H1 (cell line): ENCODE measurements around the gene PPP1R14C. TPM values are rescaled to one million over a fixed set of nuclear protein-coding genes. Genes with fewer than 3 reads are reported as not detected.

Experiments used
- CTCF ChIA-PET: fragments of 300-600 bp; sonication (Branson Sonifier 250); formaldehyde crosslinking; loops from one replicate; lab custom pipeline; 2021; ENCODE audit not compliant: partially characterized antibody; lab: Charles Lee
- POLR2A ChIA-PET: fragments of 300-600 bp; sonication (Branson Sonifier 250); formaldehyde crosslinking; loops from one replicate; lab custom pipeline; 2021; ENCODE audit warnings: inconsistent platforms; ENCODE audit not compliant: partially characterized antibody; lab: Charles Lee
- DNase-seq, 2 experiments: peaks; one replicate each; pipeline versions ENCODE4 v3.0.0 to v3.0.0-alpha.2; 2010 to 2022; ENCODE audit warnings: low spot score in 2 of 2, low read depth in 1 of 2, mixed read lengths in 1 of 2
- FAIRE-seq: peaks from 2 replicates; lab custom pipeline; 2011; peaks lifted over from hg19 to GRCh38; lab: Jason Lieb, UNC
- H2AFZ ChIP-seq: 2 replicates; pipeline ENCODE4 v1.8.1; 2012; ENCODE audit warnings: low read length, inconsistent platforms
- H2AK5ac ChIP-seq: 2 replicates; pipeline ENCODE4 v1.6.1; 2013; ENCODE audit warnings: low read depth, low read length
- H2BK120ac ChIP-seq: replicated peaks from 2 replicates; pipeline ENCODE3; 2013; ENCODE audit warnings: low read depth, low read length, inconsistent platforms
- H2BK12ac ChIP-seq: 2 replicates; pipeline ENCODE4 v1.6.1; 2013; ENCODE audit warnings: low read depth, low read length
- H2BK15ac ChIP-seq: 2 replicates; pipeline ENCODE4 v1.6.1; 2013; ENCODE audit warnings: low read length
- H2BK20ac ChIP-seq: 2 replicates; pipeline ENCODE4 v1.6.1; 2013; ENCODE audit warnings: low read length
- H2BK5ac ChIP-seq: 2 replicates; pipeline ENCODE4 v1.6.1; 2013; ENCODE audit warnings: low read depth, low read length
- H3K14ac ChIP-seq: 2 replicates; pipeline ENCODE4 v1.6.1; 2013; ENCODE audit warnings: inconsistent platforms; ENCODE audit not compliant: insufficient read length
- H3K18ac ChIP-seq: 2 replicates; pipeline ENCODE4 v1.6.1; 2013; ENCODE audit warnings: low read length; ENCODE audit errors: extremely low read depth
- H3K23ac ChIP-seq: 2 replicates; pipeline ENCODE4 v1.6.1; 2013; ENCODE audit warnings: inconsistent platforms; ENCODE audit not compliant: insufficient read length
- H3K23me2 ChIP-seq: 2 replicates; pipeline ENCODE4 v1.6.1; 2013; ENCODE audit warnings: low read depth, low read length
- H3K27ac ChIP-seq: 2 replicates; pipeline ENCODE4 v1.6.1; 2011; ENCODE audit warnings: low read depth, low read length, inconsistent platforms
- H3K27me3 ChIP-seq, 4 experiments: replicated peaks in 1 of 4; 1 replicate in 1 of 4; 2 replicates in 3 of 4; pipeline versions ENCODE4 v1.6.1 to v1.8.1; 2011 to 2013; ENCODE audit warnings: low read length in 3 of 4, mild to moderate bottlenecking in 3 of 4, inconsistent platforms in 2 of 4, mixed read lengths in 2 of 4, moderate library complexity in 1 of 4; ENCODE audit not compliant: control insufficient read depth in 3 of 4, insufficient read depth in 3 of 4; ENCODE audit errors: extremely low read depth in 1 of 4
- H3K36me3 ChIP-seq, 4 experiments: 2 replicates each; pipeline versions ENCODE4 v1.6.1 to v1.8.1; 2011 to 2013; ENCODE audit warnings: mild to moderate bottlenecking in 4 of 4, low read length in 3 of 4, moderate library complexity in 2 of 4, control low read depth in 1 of 4, inconsistent platforms in 1 of 4; ENCODE audit not compliant: insufficient read depth in 4 of 4, control insufficient read depth in 2 of 4
- H3K4ac ChIP-seq: replicated peaks from 2 replicates; pipeline ENCODE3; 2013; ENCODE audit warnings: low read length, low read depth, mixed read lengths, inconsistent platforms; ENCODE audit not compliant: insufficient read length
- H3K4me1 ChIP-seq, 4 experiments: replicated peaks in 1 of 4; 1 replicate in 1 of 4; 2 replicates in 3 of 4; pipeline versions ENCODE4 v1.6.1 to v1.8.1; 2011 to 2013; ENCODE audit warnings: low read length in 3 of 4, inconsistent platforms in 2 of 4, mixed read lengths in 1 of 4; ENCODE audit not compliant: insufficient read depth in 4 of 4, control insufficient read depth in 3 of 4
- H3K4me2 ChIP-seq, 2 experiments: 2 replicates each; pipeline versions ENCODE4 v1.6.1 to v1.8.1; 2011 to 2013; ENCODE audit warnings: low read depth in 2 of 2, low read length in 2 of 2, control low read depth in 1 of 2, inconsistent platforms in 1 of 2, mild to moderate bottlenecking in 1 of 2; ENCODE audit not compliant: insufficient read depth in 1 of 2
- H3K4me3 ChIP-seq, 4 experiments: fragments of 200-600, 300-600 bp in 1 of 4; sonication (generic), shearing (Covaris generic), sonication (Bioruptor Twin) in 1 of 4; 2 replicates each; pipeline versions ENCODE4 v1.5.1 to v1.8.1; 2011 to 2016; ENCODE audit warnings: low read length in 4 of 4, low read depth in 3 of 4, control low read depth in 2 of 4, inconsistent platforms in 2 of 4, mild to moderate bottlenecking in 2 of 4, mixed read lengths in 1 of 4, moderate library complexity in 1 of 4; ENCODE audit not compliant: insufficient read depth in 2 of 4; ENCODE audit errors: extremely low read depth in 1 of 4
- H3K56ac ChIP-seq: replicated peaks from 2 replicates; pipeline ENCODE3; 2013; ENCODE audit warnings: low read depth, mild to moderate bottlenecking, mixed read lengths, low read length, inconsistent platforms; ENCODE audit not compliant: insufficient read length
- H3K79me1 ChIP-seq: 2 replicates; pipeline ENCODE4 v1.6.1; 2013; ENCODE audit warnings: low read depth, low read length, control low read depth
- H3K79me2 ChIP-seq, 2 experiments: 2 replicates each; pipeline versions ENCODE4 v1.6.1 to v1.8.1; 2012 to 2013; ENCODE audit warnings: low read length in 2 of 2, mild to moderate bottlenecking in 2 of 2, inconsistent platforms in 1 of 2; ENCODE audit not compliant: insufficient read depth in 2 of 2, control insufficient read depth in 1 of 2
- H3K9ac ChIP-seq, 4 experiments: replicated peaks in 1 of 4; 1 replicate in 1 of 4; 2 replicates in 3 of 4; pipeline versions ENCODE4 v1.6.1 to v1.8.1; 2011 to 2013; ENCODE audit warnings: low read depth in 3 of 4, low read length in 3 of 4, control low read depth in 2 of 4, mild to moderate bottlenecking in 2 of 4, moderate library complexity in 2 of 4, inconsistent platforms in 1 of 4; ENCODE audit errors: extremely low read depth in 1 of 4
- H3K9me3 ChIP-seq, 2 experiments: 2 replicates each; pipeline versions ENCODE4 v1.6.1 to v1.8.1; 2012 to 2013; ENCODE audit warnings: mild to moderate bottlenecking in 2 of 2, moderate library complexity in 2 of 2, control low read depth in 1 of 2, inconsistent platforms in 1 of 2, low read depth in 1 of 2, low read length in 1 of 2, mixed read lengths in 1 of 2; ENCODE audit not compliant: insufficient read depth in 2 of 2
- H4K20me1 ChIP-seq, 2 experiments: replicated peaks in 1 of 2; 2 replicates each; pipeline versions ENCODE3 to v1.8.1; 2011 to 2013; ENCODE audit warnings: inconsistent platforms in 2 of 2, low read length in 2 of 2, mild to moderate bottlenecking in 1 of 2; ENCODE audit not compliant: insufficient read depth in 2 of 2, control insufficient read depth in 1 of 2
- H4K5ac ChIP-seq: 2 replicates; pipeline ENCODE4 v1.6.1; 2013; ENCODE audit warnings: low read length, low read depth, mixed read lengths, inconsistent platforms; ENCODE audit not compliant: insufficient read length
- H4K8ac ChIP-seq: 2 replicates; pipeline ENCODE4 v1.8.0; 2013; ENCODE audit warnings: mild to moderate bottlenecking, moderate library complexity, low read length, inconsistent platforms; ENCODE audit not compliant: insufficient read depth; ENCODE audit errors: extremely low read depth
- H4K91ac ChIP-seq: replicated peaks from 2 replicates; pipeline ENCODE3; 2013; ENCODE audit warnings: low read length, mixed read lengths, inconsistent platforms; ENCODE audit not compliant: insufficient read length
- ASH2L ChIP-seq: fragments of 200-600, 300-600 bp; sonication (generic); IDR thresholded peaks from one replicate; pipeline ENCODE4 v1.7.1; 2017; ENCODE audit warnings: low read length
- CBX8 ChIP-seq: fragments of 300-800, 300-1000 bp; sonication (generic); IDR thresholded peaks from 2 replicates; pipeline ENCODE4 v1.7.1; 2016; ENCODE audit warnings: low read depth, low read length, borderline replicate concordance
- EP300 ChIP-seq, 2 experiments: IDR thresholded peaks; 1 replicate in 1 of 2; 2 replicates in 1 of 2; pipeline ENCODE4 v1.6.1; 2011 to 2012; ENCODE audit warnings: low read depth in 2 of 2, low read length in 2 of 2, mild to moderate bottlenecking in 2 of 2, borderline replicate concordance in 1 of 2, inconsistent platforms in 1 of 2, moderate library complexity in 1 of 2
- FOSL1 ChIP-seq: IDR thresholded peaks from 2 replicates; pipeline ENCODE4 v1.6.1; 2011; ENCODE audit warnings: mild to moderate bottlenecking, low read depth, low read length, moderate library complexity; ENCODE audit not compliant: insufficient read depth
- KDM1A ChIP-seq: fragments of 200-600, 300-600 bp; sonication (generic); IDR thresholded peaks from 2 replicates; pipeline ENCODE4 v1.7.1; 2016; ENCODE audit warnings: mild to moderate bottlenecking, low read length, borderline replicate concordance
- NRF1 ChIP-seq: IDR thresholded peaks from 2 replicates; pipeline ENCODE4 v1.6.1; 2011; ENCODE audit warnings: mild to moderate bottlenecking, low read depth, low read length, improper control_type of control experiment
- POU5F1 ChIP-seq: IDR thresholded peaks from 2 replicates; pipeline ENCODE4 v1.6.1; 2011; ENCODE audit warnings: low read depth, mild to moderate bottlenecking, low read length, moderate library complexity
- RAD21 ChIP-seq, 2 experiments: IDR thresholded peaks in 1 of 2; conservative IDR thresholded peaks in 1 of 2; 2 replicates each; pipeline ENCODE4 v1.6.1; 2011; ENCODE audit warnings: low read depth in 2 of 2, low read length in 2 of 2, improper control_type of control experiment in 1 of 2, inconsistent platforms in 1 of 2, mild to moderate bottlenecking in 1 of 2, moderate library complexity in 1 of 2
- SIN3A ChIP-seq, 2 experiments: IDR thresholded peaks in 1 of 2; conservative IDR thresholded peaks in 1 of 2; 2 replicates each; pipeline ENCODE4 v1.6.1; 2011 to 2012; ENCODE audit warnings: low read length in 2 of 2, improper control_type of control experiment in 1 of 2, low read depth in 1 of 2, mild to moderate bottlenecking in 1 of 2
- TBP ChIP-seq: IDR thresholded peaks from 2 replicates; pipeline ENCODE4 v1.6.1; 2011; ENCODE audit warnings: low read depth, low read length, improper control_type of control experiment
- TCF12 ChIP-seq: IDR thresholded peaks from 2 replicates; pipeline ENCODE4 v1.6.1; 2011; ENCODE audit warnings: low read depth, mild to moderate bottlenecking, low read length
- YY1 ChIP-seq: IDR thresholded peaks from 2 replicates; pipeline ENCODE4 v1.6.1; 2011; ENCODE audit warnings: low read depth, mild to moderate bottlenecking, low read length
- ZNF274 ChIP-seq: IDR thresholded peaks from 2 replicates; pipeline ENCODE4 v1.7.0; 2012; ENCODE audit warnings: low read length, borderline replicate concordance; ENCODE audit errors: extremely low read depth
- WGBS, 2 experiments: shearing (Covaris generic) in 1 of 2; methylation state at CpG; one replicate each; pipeline versions ENCODE4 v1.1.6 to v1.1.7; 2013 to 2015; ENCODE audit warnings: low lambda C conversion rate in 2 of 2, mixed read lengths in 2 of 2, inconsistent platforms in 1 of 2, low coverage in 1 of 2, missing lambda C conversion rate in 1 of 2; ENCODE audit not compliant: insufficient replicate concordance in 2 of 2, insufficient coverage in 1 of 2, insufficient read length in 1 of 2; ENCODE audit errors: extremely low coverage in 1 of 2, missing lambda C conversion rate in 1 of 2; 5-methylcytosine and 5-hydroxymethylcytosine counted together
- polyA plus RNA-seq, 7 experiments: library from polyadenylated mRNA; depleted of rRNA in 3 of 7; stranded (reverse) in 5 of 7; unstranded in 2 of 7; fragments of >200 nt in 5 of 7; fragments of 200-250 nt in 2 of 7; gene quantifications; 1 replicate in 5 of 7; 2 replicates in 1 of 7; 4 replicates in 1 of 7; pipeline versions ENCODE4 v1.2.1 to v1.2.3, GENCODE V29; 2011 to 2013; ENCODE audit warnings: missing spikeins in 2 of 7, mixed read lengths in 2 of 7
- total RNA-seq: library from RNA; stranded (reverse); fragmentation: NEBNext Ultra II Directional; extraction: Animal tissue kit (Norgen Biotek cat#: 25700); gene quantifications from 2 replicates; pipeline ENCODE4 v1.2.1, GENCODE V29; 2021
- TF ChIP-seq, protein P1 (sequence below): IDR thresholded peaks from 2 replicates; pipeline ENCODE4 v1.6.1; 2012; ENCODE audit warnings: inconsistent platforms

The PPP1R14C gene
- total and polyA plus RNA-seq, 2 of the 8 experiments (the other 6 are each of a cell fraction or from before 2014, with no cell fraction given), result 0.30 to 0.61 TPM

DNA sequence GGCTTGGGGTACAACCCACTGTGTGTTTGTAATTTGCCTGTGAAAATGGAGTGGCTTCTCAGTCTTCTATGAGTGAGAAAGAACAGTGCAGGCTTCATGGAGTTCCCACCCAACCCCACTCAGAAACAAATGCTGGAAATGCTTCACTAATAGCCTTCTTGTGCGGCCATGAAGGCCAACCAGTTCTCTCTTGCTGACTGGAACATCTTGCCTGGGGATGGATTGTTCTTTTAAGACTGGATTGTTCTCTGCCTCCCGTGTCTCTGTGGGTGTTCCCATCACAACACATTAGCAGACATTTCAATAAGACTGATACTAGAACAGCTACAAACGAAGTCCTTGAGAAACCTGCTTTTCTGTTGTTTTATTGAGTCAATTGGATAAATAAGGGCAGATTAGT lies 110.6 kb downstream of the PPP1R14C start:
- no peak overlapping the region for H3K4me2 ChIP-seq
- no peak overlapping the region for H2BK15ac ChIP-seq
- DNase-seq (no peak), FAIRE-seq (no peak)
- POLR2A ChIA-PET, result no interaction called here
- WGBS, 2 experiments, result 89% methylated on average over 3 of the region's 3 CpGs; no CpG with 5 or more reads in 1 of the 2 experiments
- no peaks in the 10 kb centered on the region for H3K79me1 ChIP-seq
- no peak overlapping the region for H3K27ac ChIP-seq
- no peak overlapping the region for H3K56ac ChIP-seq
- no peak overlapping the region for H3K9ac ChIP-seq
- no peak overlapping the region for H2BK12ac ChIP-seq
- no peaks in the 10 kb centered on the region for H3K36me3 ChIP-seq
- no peak overlapping the region for H3K23ac ChIP-seq
- H4K8ac ChIP-seq, result no peak overlapping the region
- no peak overlapping the region for H4K91ac ChIP-seq
- H2AK5ac ChIP-seq, result no peak overlapping the region
- no peak overlapping the region for H2BK120ac ChIP-seq
- H2BK5ac ChIP-seq, result no peak overlapping the region
- no peak overlapping the region for H4K5ac ChIP-seq
- H3K79me2 ChIP-seq, result no peaks in the 10 kb centered on the region
- no peaks in the 10 kb centered on the region; a peak in 1 of 7 replicates for H3K27me3 ChIP-seq
- no peak overlapping the region for H2AFZ ChIP-seq
- no peak overlapping the region for H3K4ac ChIP-seq
- 0 out of 7 replicates have a peak, but pooled peaks cover 0 to 3% (median 0%) of the 10 kb centered on the region in 4 experiments for H3K4me1 ChIP-seq
- CTCF ChIA-PET, result no interaction called here
- H3K9me3 ChIP-seq, result no peaks in the 10 kb centered on the region
- no peaks in the 10 kb centered on the region for H3K23me2 ChIP-seq
- no peak overlapping the region for H3K14ac ChIP-seq
- H3K18ac ChIP-seq, result no peak overlapping the region
- H4K20me1 ChIP-seq, result no peaks in the 10 kb centered on the region
- no peak overlapping the region for H3K4me3 ChIP-seq
- no peak overlapping the region for H2BK20ac ChIP-seq
- TF ChIP-seq POU5F1 (no peak), EP300 (IDR thresholded peaks at IDR 0.05; ENCODE audit: borderline replicate concordance in 1 of 2, low read depth in 2 of 2, low read length in 2 of 2) (no peak), ASH2L (no peak), NRF1 (no peak), CBX8 (no peak), TBP (no peak), YY1 (no peak), ZNF274 (no peak), RAD21 (IDR thresholded peaks at IDR 0.05 in 1 of 2, conservative IDR thresholded peaks at IDR 0.05 in 1 of 2; ENCODE audit: low read depth in 2 of 2, low read length in 2 of 2) (no peak), KDM1A (no peak), FOSL1 (no peak), SIN3A (conservative IDR thresholded peaks at IDR 0.05 in 1 of 2, IDR thresholded peaks at IDR 0.05 in 1 of 2; ENCODE audit: low read depth in 1 of 2, low read length in 2 of 2) (no peak), TCF12 (no peak)
- TF ChIP-seq, protein P1, sequence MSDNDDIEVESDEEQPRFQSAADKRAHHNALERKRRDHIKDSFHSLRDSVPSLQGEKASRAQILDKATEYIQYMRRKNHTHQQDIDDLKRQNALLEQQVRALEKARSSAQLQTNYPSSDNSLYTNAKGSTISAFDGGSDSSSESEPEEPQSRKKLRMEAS, result no peak
